ENCODE results near the gene SLC25A26.
"Not testable (repeated sequence)": the region's sequence is repeated elsewhere in the genome, so short reads cannot be mapped to it uniquely, and the experiment has no call there.

DNA sequence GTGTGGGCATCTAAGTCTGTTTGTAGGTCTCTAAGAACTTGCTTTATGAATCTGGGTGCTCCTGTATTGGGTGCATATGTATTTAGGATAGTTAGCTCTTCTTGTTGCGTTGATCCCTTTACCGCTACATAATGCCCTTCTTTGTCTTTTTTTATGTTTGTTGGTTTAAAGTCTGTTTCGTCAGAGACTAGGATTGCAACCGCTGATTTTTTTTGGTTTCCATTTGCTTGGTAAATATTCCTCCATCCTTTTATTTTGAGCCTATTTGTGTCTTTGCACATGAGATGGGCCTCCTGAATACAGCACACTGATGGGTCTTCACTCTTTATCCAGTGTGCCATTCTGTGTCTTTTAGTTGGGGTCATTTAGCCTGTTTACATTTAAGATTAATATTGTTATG, 71.1 kb downstream of the SLC25A26 start:
- TF ChIP-seq EGR1 (IDR thresholded peaks at IDR 0.05; ENCODE audit: low read depth); EZH2 (IDR thresholded peaks at IDR 0.05): not testable (repeated sequence)
- TF ChIP-seq, protein P1, sequence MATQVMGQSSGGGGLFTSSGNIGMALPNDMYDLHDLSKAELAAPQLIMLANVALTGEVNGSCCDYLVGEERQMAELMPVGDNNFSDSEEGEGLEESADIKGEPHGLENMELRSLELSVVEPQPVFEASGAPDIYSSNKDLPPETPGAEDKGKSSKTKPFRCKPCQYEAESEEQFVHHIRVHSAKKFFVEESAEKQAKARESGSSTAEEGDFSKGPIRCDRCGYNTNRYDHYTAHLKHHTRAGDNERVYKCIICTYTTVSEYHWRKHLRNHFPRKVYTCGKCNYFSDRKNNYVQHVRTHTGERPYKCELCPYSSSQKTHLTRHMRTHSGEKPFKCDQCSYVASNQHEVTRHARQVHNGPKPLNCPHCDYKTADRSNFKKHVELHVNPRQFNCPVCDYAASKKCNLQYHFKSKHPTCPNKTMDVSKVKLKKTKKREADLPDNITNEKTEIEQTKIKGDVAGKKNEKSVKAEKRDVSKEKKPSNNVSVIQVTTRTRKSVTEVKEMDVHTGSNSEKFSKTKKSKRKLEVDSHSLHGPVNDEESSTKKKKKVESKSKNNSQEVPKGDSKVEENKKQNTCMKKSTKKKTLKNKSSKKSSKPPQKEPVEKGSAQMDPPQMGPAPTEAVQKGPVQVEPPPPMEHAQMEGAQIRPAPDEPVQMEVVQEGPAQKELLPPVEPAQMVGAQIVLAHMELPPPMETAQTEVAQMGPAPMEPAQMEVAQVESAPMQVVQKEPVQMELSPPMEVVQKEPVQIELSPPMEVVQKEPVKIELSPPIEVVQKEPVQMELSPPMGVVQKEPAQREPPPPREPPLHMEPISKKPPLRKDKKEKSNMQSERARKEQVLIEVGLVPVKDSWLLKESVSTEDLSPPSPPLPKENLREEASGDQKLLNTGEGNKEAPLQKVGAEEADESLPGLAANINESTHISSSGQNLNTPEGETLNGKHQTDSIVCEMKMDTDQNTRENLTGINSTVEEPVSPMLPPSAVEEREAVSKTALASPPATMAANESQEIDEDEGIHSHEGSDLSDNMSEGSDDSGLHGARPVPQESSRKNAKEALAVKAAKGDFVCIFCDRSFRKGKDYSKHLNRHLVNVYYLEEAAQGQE (IDR thresholded peaks at IDR 0.05; ENCODE audit: low read depth), result not testable (repeated sequence)
- TF ChIP-seq, protein P2, sequence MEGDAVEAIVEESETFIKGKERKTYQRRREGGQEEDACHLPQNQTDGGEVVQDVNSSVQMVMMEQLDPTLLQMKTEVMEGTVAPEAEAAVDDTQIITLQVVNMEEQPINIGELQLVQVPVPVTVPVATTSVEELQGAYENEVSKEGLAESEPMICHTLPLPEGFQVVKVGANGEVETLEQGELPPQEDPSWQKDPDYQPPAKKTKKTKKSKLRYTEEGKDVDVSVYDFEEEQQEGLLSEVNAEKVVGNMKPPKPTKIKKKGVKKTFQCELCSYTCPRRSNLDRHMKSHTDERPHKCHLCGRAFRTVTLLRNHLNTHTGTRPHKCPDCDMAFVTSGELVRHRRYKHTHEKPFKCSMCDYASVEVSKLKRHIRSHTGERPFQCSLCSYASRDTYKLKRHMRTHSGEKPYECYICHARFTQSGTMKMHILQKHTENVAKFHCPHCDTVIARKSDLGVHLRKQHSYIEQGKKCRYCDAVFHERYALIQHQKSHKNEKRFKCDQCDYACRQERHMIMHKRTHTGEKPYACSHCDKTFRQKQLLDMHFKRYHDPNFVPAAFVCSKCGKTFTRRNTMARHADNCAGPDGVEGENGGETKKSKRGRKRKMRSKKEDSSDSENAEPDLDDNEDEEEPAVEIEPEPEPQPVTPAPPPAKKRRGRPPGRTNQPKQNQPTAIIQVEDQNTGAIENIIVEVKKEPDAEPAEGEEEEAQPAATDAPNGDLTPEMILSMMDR (IDR thresholded peaks at IDR 0.05 in 2 of 3, conservative IDR thresholded peaks at IDR 0.05 in 1 of 3; ENCODE audit: borderline replicate concordance in 1 of 3, insufficient read depth in 1 of 3, low read depth in 2 of 3, low read length in 2 of 3), result not testable (repeated sequence)

All from HCT116 (cell line).